ENCODE data around the gene SDHB. TPM values are rescaled to one million over a fixed set of nuclear protein-coding genes. Genes with fewer than 3 reads are reported as not detected.

The SDHB gene
- total RNA-seq, 6 donors from 2014 or later = 37.7 to 98.7 (median 74.8) TPM

DNA sequence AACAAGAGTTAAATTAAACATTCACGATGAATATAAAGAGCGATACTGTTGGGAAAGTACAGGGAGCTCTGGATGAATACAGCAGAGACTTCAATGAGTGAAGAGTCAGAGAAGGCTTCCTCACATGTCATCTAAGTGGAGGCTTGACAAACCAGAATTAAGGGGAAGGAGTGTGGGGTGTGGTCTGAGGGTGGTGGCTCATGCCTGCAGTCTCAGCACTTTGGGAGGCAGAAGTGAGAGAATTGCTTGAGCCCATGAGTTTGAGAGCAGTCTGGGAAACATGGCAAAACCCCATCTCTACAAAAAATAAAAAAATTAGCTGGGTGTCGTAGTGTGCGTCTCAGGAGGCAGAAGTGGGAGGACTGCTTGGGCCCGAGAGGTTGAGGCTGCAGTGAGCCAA is 8.7 kb downstream of the SDHB start:
- Histone ChIP-seq H3K4me1 (peaks cover 9 to 16% (median 12%) of the 10 kb centered on the region in 4 donors), H3K4me3 (no peak overlapping the region), H3K36me3 (peaks cover 12 to 56% (median 45%) of the 10 kb centered on the region in 4 donors), H3K9me3 (no peaks in the 10 kb centered on the region), H3K27ac (peak overlapping the region in 3 of 4 donors; percentile 7 to 44 (median 37)), H3K27me3 (no peaks in the 10 kb centered on the region)
- ATAC-seq (ENCODE audit: low FRiP score in 2 of 2) = peak; percentile 66 to 91
- WGBS, 2 donors = 67 to 68% methylated on average over 5 of the region's 5 CpGs
- TF ChIP-seq EP300 (IDR thresholded peaks at IDR 0.05) (no peak), POLR2A (IDR thresholded peaks at IDR 0.05) (no peak), POLR2AphosphoS5 (IDR thresholded peaks at IDR 0.05) (no peak)
- TF ChIP-seq, protein P1, sequence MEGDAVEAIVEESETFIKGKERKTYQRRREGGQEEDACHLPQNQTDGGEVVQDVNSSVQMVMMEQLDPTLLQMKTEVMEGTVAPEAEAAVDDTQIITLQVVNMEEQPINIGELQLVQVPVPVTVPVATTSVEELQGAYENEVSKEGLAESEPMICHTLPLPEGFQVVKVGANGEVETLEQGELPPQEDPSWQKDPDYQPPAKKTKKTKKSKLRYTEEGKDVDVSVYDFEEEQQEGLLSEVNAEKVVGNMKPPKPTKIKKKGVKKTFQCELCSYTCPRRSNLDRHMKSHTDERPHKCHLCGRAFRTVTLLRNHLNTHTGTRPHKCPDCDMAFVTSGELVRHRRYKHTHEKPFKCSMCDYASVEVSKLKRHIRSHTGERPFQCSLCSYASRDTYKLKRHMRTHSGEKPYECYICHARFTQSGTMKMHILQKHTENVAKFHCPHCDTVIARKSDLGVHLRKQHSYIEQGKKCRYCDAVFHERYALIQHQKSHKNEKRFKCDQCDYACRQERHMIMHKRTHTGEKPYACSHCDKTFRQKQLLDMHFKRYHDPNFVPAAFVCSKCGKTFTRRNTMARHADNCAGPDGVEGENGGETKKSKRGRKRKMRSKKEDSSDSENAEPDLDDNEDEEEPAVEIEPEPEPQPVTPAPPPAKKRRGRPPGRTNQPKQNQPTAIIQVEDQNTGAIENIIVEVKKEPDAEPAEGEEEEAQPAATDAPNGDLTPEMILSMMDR (IDR thresholded peaks at IDR 0.05) = no peak
- DNase-seq = no peak

DNA sequence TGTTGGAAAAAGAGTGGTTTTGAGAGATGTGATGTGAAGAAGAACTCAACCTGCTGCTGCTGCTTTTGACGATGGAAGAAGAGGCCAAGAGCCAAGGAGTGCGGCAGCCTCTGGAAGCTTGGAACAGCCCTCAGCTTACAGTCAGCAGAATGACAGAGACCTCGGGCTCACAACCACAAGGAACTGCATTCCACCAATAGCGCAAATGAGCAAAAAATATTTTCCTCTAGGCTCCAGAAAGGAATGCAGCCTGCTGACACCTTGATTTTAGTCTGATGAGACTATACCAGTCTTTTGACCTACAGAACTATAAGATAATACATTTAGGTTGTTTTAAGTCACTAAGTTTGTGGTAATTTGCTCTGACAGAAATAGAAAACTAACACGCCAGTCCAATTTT is 10.2 kb downstream of the SDHB start:
- 71 to 86% methylated on average over 5 of the region's 5 CpGs for WGBS, 2 donors
- DNase-seq (no peak), ATAC-seq (ENCODE audit: low FRiP score in 2 of 2) (no peak)
- peaks cover 9 to 16% (median 12%) of the 10 kb centered on the region in 4 donors for H3K4me1 ChIP-seq
- no peak overlapping the region for H3K4me3 ChIP-seq
- H3K9me3 ChIP-seq = no peaks in the 10 kb centered on the region
- TF ChIP-seq EP300 (IDR thresholded peaks at IDR 0.05) (no peak), POLR2AphosphoS5 (IDR thresholded peaks at IDR 0.05) (no peak), POLR2A (IDR thresholded peaks at IDR 0.05) (no peak)
- TF ChIP-seq, protein P1 (IDR thresholded peaks at IDR 0.05) = no peak
- no peak overlapping the region for H3K27ac ChIP-seq
- no peaks in the 10 kb centered on the region for H3K27me3 ChIP-seq
- H3K36me3 ChIP-seq = peaks cover 7 to 60% (median 39%) of the 10 kb centered on the region in 4 donors

DNA sequence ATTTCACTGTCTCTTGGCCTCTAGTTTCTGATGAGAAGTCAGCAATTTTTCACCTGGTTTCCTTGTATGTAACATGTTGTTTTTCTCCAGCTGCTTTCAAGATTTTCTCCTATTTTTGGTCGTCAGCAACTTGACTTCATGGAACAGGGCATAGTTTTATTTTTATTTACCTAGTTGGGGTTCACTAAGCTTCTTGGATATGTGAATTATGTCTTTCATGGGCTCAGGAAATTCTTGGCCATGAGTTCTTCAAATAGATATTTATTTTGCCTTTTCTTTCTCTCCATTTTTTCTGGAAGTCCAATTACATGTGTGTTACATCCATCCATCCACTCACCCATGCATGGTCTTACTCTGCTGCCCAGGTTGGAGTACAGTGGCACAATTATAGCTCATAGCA is 13.7 kb downstream of the SDHB start:
- ATAC-seq (ENCODE audit: low FRiP score in 2 of 2) (no peak), DNase-seq (no peak)
- Histone ChIP-seq H3K27ac (no peak overlapping the region), H3K27me3 (no peaks in the 10 kb centered on the region), H3K9me3 (no peaks in the 10 kb centered on the region), H3K36me3 (peaks cover 7 to 74% (median 47%) of the 10 kb centered on the region in 4 donors), H3K4me3 (no peak overlapping the region), H3K4me1 (peaks cover under 1 to 4% (median 2%) of the 10 kb centered on the region in 4 donors)
- no peak for TF ChIP-seq EP300 (IDR thresholded peaks at IDR 0.05)
- no peak for TF ChIP-seq POLR2A (IDR thresholded peaks at IDR 0.05)
- TF ChIP-seq, protein P1 (IDR thresholded peaks at IDR 0.05) = no peak
- TF ChIP-seq POLR2AphosphoS5 (IDR thresholded peaks at IDR 0.05) = no peak
- 83% methylated on average over 1 of the region's 1 CpG for WGBS, 2 donors

DNA sequence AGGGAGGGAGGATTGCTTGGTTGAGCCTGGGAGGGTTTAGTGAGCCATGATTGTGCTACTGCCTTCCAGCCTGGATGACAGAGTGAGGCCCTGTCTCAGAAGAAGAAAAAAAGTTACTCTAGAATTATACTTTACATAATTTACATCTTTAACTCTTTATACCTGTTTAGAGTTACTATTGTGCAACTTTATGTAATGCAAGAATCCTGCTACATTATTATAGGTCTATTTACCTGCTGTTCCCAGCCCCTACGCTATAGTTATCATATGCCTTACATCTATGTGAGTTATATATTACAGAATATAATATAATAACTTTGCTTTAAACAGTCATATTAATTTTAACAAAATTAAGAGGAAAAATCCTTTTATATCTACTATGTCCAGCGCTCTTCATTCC is 14.3 kb downstream of the SDHB start:
- no peak for ATAC-seq (ENCODE audit: low FRiP score in 2 of 2)
- Histone ChIP-seq H3K4me1 (no peaks in the 10 kb centered on the region), H3K4me3 (no peak overlapping the region), H3K9me3 (no peaks in the 10 kb centered on the region), H3K27ac (no peak overlapping the region), H3K27me3 (no peaks in the 10 kb centered on the region), H3K36me3 (peaks cover 7 to 69% (median 45%) of the 10 kb centered on the region in 4 donors)
- no peak for TF ChIP-seq EP300 (IDR thresholded peaks at IDR 0.05)
- TF ChIP-seq POLR2A (IDR thresholded peaks at IDR 0.05) = no peak
- TF ChIP-seq, protein P1 (IDR thresholded peaks at IDR 0.05) = no peak
- TF ChIP-seq POLR2AphosphoS5 (IDR thresholded peaks at IDR 0.05) = no peak
- WGBS, 2 donors = 99 to 100% methylated on average over 2 of the region's 2 CpGs
- no peak for DNase-seq

DNA sequence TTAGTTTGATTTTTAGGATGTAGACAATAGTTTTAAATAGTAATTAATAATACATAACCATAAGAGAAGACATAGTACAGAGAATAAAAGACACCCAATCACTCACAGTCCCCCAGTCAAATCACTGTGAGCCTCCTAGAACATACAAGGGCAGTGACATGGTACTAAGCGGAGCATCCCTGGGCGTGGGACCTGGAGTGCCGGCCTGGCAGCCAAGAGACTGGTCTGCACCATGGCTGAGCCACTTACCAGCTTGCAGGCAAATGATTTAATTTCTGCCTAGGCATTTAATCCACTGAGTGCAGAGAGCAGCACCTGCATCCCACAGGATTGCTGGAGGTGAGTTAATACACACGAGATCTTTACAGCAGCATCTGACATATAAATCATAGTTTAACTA is 20.4 kb downstream of the SDHB start:
- H3K9me3 ChIP-seq = no peaks in the 10 kb centered on the region
- DNase-seq (no peak), ATAC-seq (ENCODE audit: low FRiP score in 2 of 2) (no peak)
- peaks cover 0 to 3% (median 1%) of the 10 kb centered on the region in 4 donors for H3K4me1 ChIP-seq
- H3K27ac ChIP-seq = no peak overlapping the region
- H3K4me3 ChIP-seq = no peak overlapping the region
- H3K27me3 ChIP-seq = no peaks in the 10 kb centered on the region
- 93 to 95% methylated on average over 4 of the region's 4 CpGs for WGBS, 2 donors
- TF ChIP-seq POLR2A (IDR thresholded peaks at IDR 0.05) (no peak), EP300 (IDR thresholded peaks at IDR 0.05) (no peak), POLR2AphosphoS5 (IDR thresholded peaks at IDR 0.05) (no peak)
- TF ChIP-seq, protein P1 (IDR thresholded peaks at IDR 0.05) = no peak
- peaks cover 6 to 66% (median 34%) of the 10 kb centered on the region in 4 donors for H3K36me3 ChIP-seq

All from upper lobe of left lung (tissue), 6 donors.